Left ventricle myocardium inferior (tissue), 1 donor: Measurements from ENCODE around the gene NFATC4. TPM values are rescaled to one million over a fixed set of nuclear protein-coding genes. Genes with fewer than 3 reads are reported as not detected.

ENCODE experiments used
- DNase-seq: peaks from one replicate; pipeline ENCODE4 v3.0.0-alpha.2; 2020
- H3K27ac ChIP-seq: fragments of 200-600 bp; replicated peaks from 2 replicates; pipeline ENCODE4 v1.8.0; 2021
- H3K27me3 ChIP-seq: fragments of 200-600 bp; 2 replicates; pipeline ENCODE4 v1.8.0; 2021; ENCODE audit warnings: low read depth
- H3K36me3 ChIP-seq: fragments of 200-600 bp; 2 replicates; pipeline ENCODE4 v1.8.0; 2021
- H3K4me1 ChIP-seq: fragments of 200-600 bp; 2 replicates; pipeline ENCODE4 v1.8.0; 2021
- H3K4me3 ChIP-seq: fragments of 200-600 bp; 2 replicates; pipeline ENCODE4 v1.8.0; 2021; ENCODE audit warnings: mild to moderate bottlenecking, moderate library complexity
- H3K9me3 ChIP-seq: fragments of 200-600 bp; replicated peaks from 2 replicates; pipeline ENCODE4 v1.8.0; 2021
- CTCF ChIP-seq: fragments of 200-600 bp; IDR thresholded peaks from 2 replicates; pipeline ENCODE4 v1.8.0; 2021; ENCODE audit warnings: antibody characterized with exemption, mild to moderate bottlenecking, borderline replicate concordance
- intact Hi-C: fragments of 100-400 bp; cut with micrococcal nuclease; formaldehyde crosslinking; loops from one replicate; pipeline ENCODE4 v1.11.0; 2022
- long read RNA-seq: library from polyadenylated mRNA; unstranded; transcript quantifications from one replicate; pipeline ENCODE4 v2.0.0, GENCODE V29; 2021
- total RNA-seq: library from RNA; stranded (reverse); fragmentation: NEBNext Ultra II Directional; extraction: Animal tissue kit (Norgen Biotek cat#: 25700); gene quantifications from one replicate; pipeline ENCODE4 v1.2.1, GENCODE V29; 2021
- donor health status: DM: no; HTN: yes; CAD: no; lungs with severe emphysema.

Gene NFATC4
- 20.6 TPM for total RNA-seq
- long read RNA-seq, full-length matches to known transcripts, result 11 of 16 reads
- long read RNA-seq, partial matches to known transcripts, result 4 of 16 reads
- long read RNA-seq, other reads (novel, unspliced or antisense), result 1 of 16 reads

GRCh38 chr14:24367514-24368211, at the start of gene NFATC4:
TSS of gene NFATC4 (plus strand) at chr14:24368184. CDS start at chr14:24368341, 157 bp downstream.
- DNase-seq, result peak; percentile 75
- H3K4me3 ChIP-seq, result peak within 1 kb of the TSS; percentile 70
- no peaks in the 10 kb centered on the region for H3K36me3 ChIP-seq
- no peak for TF ChIP-seq CTCF
- H3K27me3 ChIP-seq, result peaks cover 55% of the 10 kb centered on the region
- H3K4me1 ChIP-seq, result peaks cover 51% of the 10 kb centered on the region
- intact Hi-C loops, result loop anchor here (5.0 kb wide), 1 partner anchor 65 kb away; no protein-coding TSS in a partner anchor
- H3K9me3 ChIP-seq, result no peaks in the 10 kb centered on the region
- peak within 1 kb of the TSS; percentile 93 for H3K27ac ChIP-seq

DNA sequence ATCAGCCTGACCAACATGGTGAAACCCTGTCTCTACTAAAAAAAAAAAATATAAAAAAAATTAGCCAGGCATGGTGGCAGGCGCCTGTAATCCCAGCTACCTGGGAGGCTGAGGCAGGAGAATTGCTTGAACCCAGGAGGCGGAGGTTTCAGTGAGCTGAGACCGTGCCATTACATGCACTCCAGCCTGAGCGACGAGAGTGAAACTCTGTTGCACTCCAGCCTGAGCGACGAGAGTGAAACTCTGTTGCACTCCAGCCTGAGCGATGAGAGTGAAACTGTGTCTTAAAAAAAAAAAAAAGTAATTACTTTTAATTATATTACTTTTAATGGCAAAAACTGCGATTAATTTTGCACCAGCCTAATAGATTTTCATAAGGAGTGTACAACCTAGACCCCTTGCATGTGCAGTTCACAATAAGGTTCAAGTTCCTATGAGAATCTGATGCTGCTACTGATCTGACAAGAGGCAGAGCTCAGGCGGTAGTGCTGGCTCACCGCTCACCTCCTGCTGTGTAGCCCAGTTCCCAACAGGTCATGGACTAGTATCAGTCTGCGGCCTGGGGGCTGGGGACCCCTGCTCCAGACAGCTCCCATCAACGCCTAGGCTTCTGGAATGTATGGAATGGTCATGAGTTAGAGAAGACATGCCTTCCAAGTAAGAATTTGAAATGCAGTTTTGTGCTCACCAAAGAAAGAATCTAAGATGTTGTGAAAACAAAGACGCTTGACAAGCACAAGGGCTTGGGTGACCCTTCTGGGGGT, 46.6 kb upstream of the NFATC4 start:
- peaks cover 12% of the 10 kb centered on the region for H3K4me1 ChIP-seq
- no peak overlapping the region for H3K4me3 ChIP-seq
- DNase-seq, result no peak
- no peak overlapping the region for H3K27ac ChIP-seq
- no peaks in the 10 kb centered on the region for H3K9me3 ChIP-seq
- peaks cover 38% of the 10 kb centered on the region for H3K27me3 ChIP-seq
- peaks cover 38% of the 10 kb centered on the region for H3K36me3 ChIP-seq
- intact Hi-C loops, result no loop called here
- no peak for TF ChIP-seq CTCF

DNA sequence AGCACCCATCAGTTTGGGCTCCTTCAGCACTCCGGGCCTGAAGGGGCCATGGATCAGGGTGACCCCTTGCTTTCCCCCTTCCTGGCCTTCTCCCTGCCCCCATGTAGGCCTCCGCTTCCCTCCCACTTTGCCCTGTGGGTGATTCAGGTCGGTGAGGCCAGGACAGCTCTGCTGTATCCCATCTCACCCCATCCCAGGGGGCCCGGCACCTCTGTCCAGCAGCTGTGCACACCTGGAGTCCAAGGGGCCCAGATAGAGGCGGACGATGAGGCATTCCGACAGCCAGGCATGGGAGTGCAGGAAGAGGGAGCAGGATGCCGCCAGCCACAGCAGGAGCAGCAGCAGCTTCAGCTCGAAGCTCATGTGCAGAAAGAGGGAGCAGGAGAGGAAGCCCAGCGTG, 45.3 kb upstream of the NFATC4 start:
- intact Hi-C loops, result no loop called here
- peaks cover 26% of the 10 kb centered on the region for H3K27me3 ChIP-seq
- H3K9me3 ChIP-seq, result no peaks in the 10 kb centered on the region
- TF ChIP-seq CTCF, result no peak
- DNase-seq, result no peak
- no peak overlapping the region for H3K4me3 ChIP-seq
- peaks cover 38% of the 10 kb centered on the region for H3K36me3 ChIP-seq
- no peaks in the 10 kb centered on the region for H3K4me1 ChIP-seq
- no peak overlapping the region for H3K27ac ChIP-seq

GRCh38 chr14:24323341-24323740, 44.6 kb upstream of the NFATC4 start:
- intact Hi-C loops, result no loop called here
- peaks cover 19% of the 10 kb centered on the region for H3K27me3 ChIP-seq
- no peak overlapping the region for H3K4me3 ChIP-seq
- no peak overlapping the region for H3K27ac ChIP-seq
- no peaks in the 10 kb centered on the region for H3K9me3 ChIP-seq
- H3K4me1 ChIP-seq, result no peaks in the 10 kb centered on the region
- DNase-seq, result no peak
- TF ChIP-seq CTCF, result no peak
- H3K36me3 ChIP-seq, result peaks cover 38% of the 10 kb centered on the region

- no peak for TF ChIP-seq CTCF
- H3K27ac ChIP-seq, result no peak overlapping the region
- H3K27me3 ChIP-seq, result peaks cover 12% of the 10 kb centered on the region
- peaks cover 38% of the 10 kb centered on the region for H3K36me3 ChIP-seq
- H3K4me1 ChIP-seq, result no peaks in the 10 kb centered on the region
- DNase-seq, result no peak
- intact Hi-C loops, result no loop called here
- H3K9me3 ChIP-seq, result no peaks in the 10 kb centered on the region
- no peak overlapping the region for H3K4me3 ChIP-seq
Observed at GRCh38 chr14:24324024-24324423, 44.0 kb upstream of the NFATC4 start.
